HG03045 (cell line): ENCODE measurements around the gene NEUROD1.
A peak's percentile ranks its signal among the peaks of the same experiment; 100 is the strongest.
"Not testable (repeated sequence)": the region's sequence is repeated elsewhere in the genome, so short reads cannot be mapped to it uniquely, and the experiment has no call there.

Experiments used
- ATAC-seq: cut with Tn5 transposase; IDR thresholded peaks from one replicate; pipeline ENCODE4 v1.9.1; 2021; ENCODE audit warnings: mild to moderate bottlenecking, moderate library complexity; ENCODE audit not compliant: unreplicated experiment

Gene NEUROD1

DNA sequence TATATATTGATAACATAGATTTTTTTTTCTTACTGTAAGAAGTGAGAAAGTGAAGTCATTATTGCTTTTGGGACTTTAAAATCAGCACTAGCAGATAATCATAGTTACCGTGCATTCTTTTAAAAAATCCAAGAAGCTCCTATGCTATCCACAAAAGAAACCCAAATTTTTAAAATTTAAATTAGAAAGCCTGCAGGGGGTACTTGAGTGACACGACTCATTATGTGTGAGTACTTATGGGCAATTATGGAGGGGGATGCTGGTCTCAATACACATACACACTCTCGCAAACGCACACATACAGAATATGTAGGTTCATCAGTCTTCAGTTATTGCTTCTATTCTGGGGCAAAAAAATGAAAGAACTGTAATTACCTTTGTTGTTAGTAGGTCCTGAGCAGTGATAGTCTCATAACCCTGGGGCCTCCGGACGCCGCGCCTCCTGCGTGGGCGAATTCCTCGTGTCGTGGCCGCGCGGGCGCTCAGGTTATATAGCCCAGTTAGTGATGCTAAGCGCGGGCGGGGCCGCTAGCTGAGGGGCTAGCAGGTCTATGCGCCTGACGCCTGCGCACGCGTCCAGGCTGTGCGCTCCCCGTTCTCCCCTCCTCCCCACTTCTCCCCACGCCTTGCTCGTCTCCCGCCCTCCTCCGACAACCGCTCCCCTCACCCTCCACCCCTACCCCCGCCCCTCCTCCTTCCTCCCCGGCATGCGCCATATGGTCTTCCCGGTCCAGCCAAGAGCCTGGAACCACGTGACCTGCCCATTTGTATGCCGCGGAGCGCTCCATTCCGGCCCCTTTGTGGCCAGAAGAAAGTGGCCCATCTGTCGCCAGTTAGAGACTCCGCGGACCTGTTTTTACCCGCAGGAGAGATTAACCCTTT lies at the start of gene NEUROD1:
TSS of gene NEUROD1 (minus strand) at position 463 of the 882 bp plus-strand sequence. CDS start 1,657 bp downstream, outside the sequence.
- ATAC-seq = no peak

GRCh38 chr2:181725476-181725875 lies 45.2 kb upstream of the NEUROD1 start:
- no peak for ATAC-seq

- ATAC-seq = no peak
Observed at GRCh38 chr2:181724662-181725061, 44.3 kb upstream of the NEUROD1 start.

DNA sequence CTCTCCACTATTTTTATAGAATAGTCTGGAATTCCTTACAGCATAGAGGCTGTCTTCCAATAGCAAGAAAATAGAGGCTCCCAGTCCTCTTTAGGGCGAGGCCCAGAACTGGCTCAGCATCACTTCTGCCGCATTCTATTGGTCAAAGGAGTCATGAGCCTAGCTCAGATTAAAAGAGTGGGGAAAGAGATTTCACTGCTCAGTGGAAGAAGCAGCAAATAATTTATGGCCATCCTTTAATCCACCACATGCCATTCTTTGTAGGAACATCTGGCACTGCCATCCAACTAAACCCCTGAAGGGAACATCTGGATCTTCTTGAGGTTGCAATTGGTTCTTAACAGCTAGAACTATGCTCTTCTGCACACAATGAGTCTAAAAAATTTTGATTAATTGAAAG lies 43.4 kb upstream of the NEUROD1 start:
- ATAC-seq = no peak

DNA sequence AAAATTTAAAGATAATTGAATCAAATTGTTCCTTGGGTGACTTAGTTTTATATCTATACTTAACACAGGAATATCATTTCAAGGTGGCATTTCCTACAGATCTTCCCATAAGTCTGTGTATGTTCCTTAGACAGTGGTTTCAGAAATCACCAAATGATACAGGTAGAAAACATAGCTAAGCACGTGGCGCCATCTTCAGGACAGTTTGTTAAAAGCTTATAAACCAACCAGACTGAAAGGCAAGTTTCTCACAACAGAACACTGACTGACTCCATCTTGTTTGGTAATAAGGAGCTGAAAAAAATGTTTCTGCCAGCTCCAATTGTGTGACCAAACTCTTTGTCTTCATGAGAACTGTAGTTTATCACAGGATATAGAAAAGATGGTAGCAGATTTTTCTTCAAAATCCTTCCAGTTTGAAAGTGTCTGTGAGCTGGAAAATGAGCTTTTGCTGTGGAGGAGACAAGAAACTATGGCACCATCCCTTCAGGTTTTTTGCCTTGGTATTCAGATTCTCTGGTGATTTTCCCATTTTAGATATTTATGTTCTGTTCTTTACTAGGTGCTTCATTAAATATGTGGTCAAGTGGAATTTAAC lies 34.8 kb upstream of the NEUROD1 start:
- ATAC-seq = peak; percentile 84

DNA sequence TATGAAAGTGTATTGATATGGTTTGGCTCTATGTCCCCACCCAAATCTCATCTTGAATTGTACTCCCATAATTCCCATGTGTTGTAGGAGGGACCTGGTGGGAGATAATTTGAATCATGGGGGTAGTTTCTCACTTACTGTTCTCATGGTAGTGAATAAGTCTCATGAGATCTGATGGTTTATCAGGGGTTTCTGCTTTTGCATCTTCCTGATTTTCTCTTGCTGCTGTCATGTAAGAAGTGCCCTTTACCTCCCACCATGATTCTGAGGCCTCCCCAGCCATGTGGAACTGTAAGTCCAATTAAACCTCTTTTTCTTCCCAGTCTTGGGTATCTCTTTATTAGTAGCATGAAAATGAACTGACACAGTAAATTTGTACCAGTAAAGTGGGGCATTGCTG lies 30.7 kb upstream of the NEUROD1 start:
- not testable (repeated sequence) for ATAC-seq

DNA sequence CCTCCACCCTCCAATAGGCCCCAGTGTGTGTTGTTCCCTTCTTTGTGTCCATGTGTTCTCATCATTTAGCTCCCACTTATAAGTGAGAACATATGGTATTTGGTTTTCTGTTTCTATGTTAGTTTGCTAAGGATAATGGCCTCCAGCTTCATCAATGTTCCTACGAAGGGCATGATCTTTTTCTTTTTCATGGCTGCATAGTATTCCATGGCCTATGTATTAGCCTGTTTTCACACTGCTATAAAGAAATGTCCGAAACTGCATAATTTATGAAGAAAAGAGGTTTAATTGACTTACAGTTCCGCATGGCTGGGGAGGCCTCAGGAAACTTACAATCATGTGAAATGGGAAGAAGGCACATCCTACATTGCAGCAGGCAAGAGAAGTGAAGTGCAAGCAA lies 22.2 kb upstream of the NEUROD1 start:
- ATAC-seq = not testable (repeated sequence)

DNA sequence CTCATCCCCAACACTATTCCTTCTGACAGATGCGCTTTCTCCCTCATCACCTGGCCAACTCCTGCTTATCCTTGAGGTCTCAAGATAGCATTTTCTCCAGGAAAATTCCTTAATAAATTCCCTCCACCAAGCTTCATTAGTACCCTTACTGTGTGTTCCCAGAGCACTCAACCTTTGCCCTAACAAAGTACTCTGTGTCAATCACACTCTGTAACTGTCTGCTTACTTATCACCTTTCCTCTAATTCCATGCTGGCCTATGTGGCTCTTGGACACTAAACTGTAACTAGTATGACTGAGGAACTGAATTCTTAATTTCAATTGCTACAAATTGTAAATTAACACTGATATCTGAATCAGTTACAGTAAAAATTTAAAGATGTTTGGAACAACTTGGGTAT lies 17.9 kb upstream of the NEUROD1 start:
- ATAC-seq = no peak

DNA sequence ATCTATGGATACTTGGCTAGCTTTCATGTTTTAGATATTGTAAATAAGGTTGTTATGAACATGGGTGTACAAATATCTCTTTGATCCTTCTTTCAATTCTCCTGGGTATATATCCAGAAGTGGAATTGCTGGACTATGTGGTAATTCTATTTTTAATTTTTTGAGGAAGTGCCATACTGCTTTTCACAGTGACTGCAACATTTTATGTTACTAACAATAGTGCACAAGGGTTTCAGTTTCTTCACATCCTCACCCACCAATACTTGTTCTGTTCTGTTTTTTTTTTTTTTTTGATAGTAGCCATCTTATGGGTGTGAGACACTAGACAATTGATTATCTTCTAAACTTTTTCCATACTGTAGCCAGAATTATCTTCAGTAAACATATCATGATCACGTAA lies 17.3 kb upstream of the NEUROD1 start:
- ATAC-seq = no peak

GRCh38 chr2:181697126-181697525 lies 16.8 kb upstream of the NEUROD1 start:
- no peak for ATAC-seq

- no peak for ATAC-seq
Observed at GRCh38 chr2:181694271-181694670, 14.0 kb upstream of the NEUROD1 start.

DNA sequence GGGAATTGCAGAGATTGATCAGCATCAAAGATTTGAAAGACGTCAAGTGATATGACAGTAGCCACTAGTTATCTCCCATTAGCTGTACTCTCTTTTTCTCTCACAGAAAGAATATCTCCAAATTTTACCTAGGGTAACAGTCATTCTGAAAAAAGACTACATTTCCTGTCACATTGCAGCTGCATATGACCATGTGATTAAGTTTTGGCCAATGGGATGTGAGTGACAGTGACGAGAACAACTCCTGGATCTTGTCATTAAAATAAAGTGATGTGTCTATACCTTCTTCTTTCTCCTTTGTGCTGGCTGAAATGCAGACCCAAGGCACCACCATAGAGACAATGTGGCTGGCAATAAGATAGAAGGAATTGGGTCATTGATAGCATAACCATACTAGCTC lies 10.5 kb upstream of the NEUROD1 start:
- ATAC-seq = no peak

GRCh38 chr2:181686576-181687185 lies 6.4 kb upstream of the NEUROD1 start:
- no peak for ATAC-seq

GRCh38 chr2:181685150-181685688 lies 4.9 kb upstream of the NEUROD1 start:
- no peak for ATAC-seq

GRCh38 chr2:181684454-181685149 lies 4.3 kb upstream of the NEUROD1 start:
- no peak for ATAC-seq

GRCh38 chr2:181683518-181684453 lies 3.5 kb upstream of the NEUROD1 start:
- ATAC-seq = no peak

DNA sequence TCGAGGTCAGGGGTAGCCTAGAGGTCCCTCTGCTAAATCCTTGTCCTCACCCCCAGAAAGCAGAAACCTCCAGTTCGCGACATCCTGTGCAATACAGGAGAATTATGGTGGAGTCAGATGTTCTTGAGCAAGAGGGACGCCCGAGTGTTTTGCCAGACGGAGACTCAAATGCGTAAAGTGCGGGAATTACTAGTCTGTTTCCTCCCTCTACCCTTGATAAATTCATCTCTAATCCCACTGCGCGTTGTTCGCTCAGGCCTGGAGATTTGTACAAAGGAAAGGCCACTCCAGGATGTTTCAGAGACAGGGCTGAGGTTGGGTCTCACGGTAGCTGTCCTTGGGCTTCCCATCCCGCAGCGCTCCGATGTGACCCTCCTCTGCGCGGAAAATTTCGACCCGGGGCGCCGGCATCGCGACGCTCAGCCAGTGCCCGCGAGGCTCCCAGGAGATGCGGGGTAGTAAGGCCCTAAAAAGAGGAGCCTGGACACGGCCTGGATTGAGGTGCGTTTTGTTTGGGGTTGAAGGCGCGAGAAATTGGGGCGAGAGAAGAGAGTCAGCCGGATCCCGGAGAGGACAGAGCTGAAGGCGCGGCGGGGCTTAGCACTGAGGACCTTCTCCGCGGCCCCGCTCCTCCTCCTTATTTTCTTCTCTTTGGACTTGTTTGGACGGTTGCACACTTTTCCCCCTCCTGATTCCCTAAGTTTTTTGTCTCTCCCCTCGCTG lies 2.6 kb upstream of the NEUROD1 start:
- no peak for ATAC-seq

GRCh38 chr2:181682026-181682789 lies 1.9 kb upstream of the NEUROD1 start:
- no peak for ATAC-seq
